ACHN (cell line): Measurements from ENCODE around the gene GPR155.
"Not testable (repeated sequence)": the region's sequence is repeated elsewhere in the genome, so short reads cannot be mapped to it uniquely, and the experiment has no call there.

Experiments
- DNase-seq: peaks from one replicate; pipeline ENCODE4 v3.0.0-alpha.2; 2015
- in situ Hi-C: cut with HindIII; loops from 2 replicates; pipeline ENCODE4 v1.10.0; 2017; ENCODE audit warnings: low sequenced_read_pairs, low pct_ligation_motif_present, low pct_unique_long_range_greater_than_20kb

GPR155 gene

DNA sequence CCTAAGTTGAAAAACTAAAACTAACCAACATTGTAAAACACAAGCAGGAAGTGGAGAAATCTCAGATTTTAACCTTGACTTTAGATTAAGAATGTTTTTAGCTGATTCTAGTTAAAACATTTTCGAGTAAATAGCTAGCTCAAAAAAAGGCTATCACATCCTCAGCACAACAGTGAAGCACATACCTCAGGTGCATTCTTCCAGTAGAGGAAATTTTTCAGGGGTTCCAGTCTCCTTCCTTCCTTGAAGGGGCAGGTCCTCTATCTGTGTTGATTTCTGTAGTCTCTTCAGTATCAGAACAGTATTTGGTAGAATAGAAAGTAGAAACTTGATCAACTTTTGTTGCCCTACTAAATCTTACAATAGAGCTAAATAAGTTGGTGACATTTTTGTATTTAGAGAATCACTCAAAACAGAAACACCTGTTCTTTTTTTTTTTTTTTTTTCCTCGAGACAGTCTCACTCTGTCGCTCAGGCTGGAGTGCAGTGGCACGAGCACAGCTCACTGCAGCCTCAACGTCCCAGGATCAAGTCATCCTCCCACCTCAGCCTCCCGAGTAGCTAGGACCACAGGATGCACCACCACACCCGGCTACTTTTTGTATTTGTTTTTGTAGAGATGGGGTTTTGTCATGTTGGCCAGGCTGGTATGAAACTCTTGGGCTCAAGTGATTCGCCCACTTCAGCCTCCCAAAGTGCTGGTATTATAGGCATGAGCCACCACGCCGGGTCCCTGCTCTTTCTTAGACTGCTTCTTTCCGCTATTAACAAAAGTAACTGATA, 6.9 kb upstream of the GPR155 start:
- DNase-seq = no peak
- in situ Hi-C loops = no loop called here

DNA sequence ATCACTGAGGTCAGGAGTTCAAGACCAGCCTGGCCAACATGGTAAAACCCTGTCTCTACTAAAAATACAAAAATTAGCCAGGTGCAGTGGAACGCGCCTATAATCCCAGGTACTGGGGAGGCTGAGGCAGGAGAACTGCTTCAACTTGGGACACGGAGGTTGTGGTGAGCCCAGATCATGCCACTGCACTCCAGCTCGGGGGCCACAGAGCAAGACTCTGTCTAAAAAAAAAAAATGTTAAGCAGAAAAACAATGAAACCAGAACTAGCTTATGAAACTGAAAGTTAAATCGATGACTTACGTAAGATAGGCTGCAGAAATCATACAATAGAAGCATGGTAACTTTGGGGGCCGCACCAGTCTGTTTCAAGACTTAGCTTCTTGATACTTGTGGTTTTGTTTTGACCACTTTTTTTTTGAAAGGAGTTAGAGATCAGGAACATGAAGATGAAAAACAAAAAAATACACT, 6.2 kb upstream of the GPR155 start:
- in situ Hi-C loops = no loop called here
- no peak for DNase-seq

DNA sequence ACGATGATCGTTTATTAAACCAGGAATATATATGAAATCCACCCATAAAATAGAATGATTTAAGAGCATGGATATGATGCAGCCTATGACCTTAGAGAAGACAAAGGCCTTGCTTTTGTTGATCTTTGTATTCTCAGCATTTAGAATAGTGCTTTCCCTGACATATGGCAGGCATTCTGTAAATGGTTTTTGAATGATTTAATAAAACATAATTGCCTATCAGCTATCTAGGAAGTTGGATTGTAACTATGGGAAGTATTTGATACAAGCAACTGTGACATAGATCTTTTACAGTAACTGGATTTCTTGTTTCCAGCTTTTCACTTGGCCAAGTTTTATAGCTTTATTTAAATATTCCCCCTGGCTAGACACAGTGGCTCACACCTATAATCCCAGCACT, 5.1 kb upstream of the GPR155 start:
- no peak for DNase-seq
- in situ Hi-C loops = no loop called here

DNA sequence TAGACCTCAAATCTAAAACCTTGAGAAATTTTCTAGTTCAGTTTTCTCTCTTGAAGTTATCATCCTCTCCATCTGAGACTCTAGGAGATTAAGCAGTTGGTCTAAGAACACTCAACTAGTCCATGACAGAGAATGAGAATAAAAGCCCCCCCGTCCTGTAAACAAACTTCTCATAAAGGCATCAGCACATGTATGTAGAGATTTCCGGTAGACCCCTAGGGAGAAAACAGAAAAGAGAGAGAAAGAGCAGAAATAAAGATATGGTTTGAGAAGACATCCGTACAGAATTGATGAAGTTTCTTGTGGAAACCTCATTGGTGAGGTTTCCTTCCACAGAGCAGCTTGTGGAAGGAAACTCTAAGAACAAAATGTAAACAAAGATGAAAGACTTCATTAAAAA, 3.2 kb upstream of the GPR155 start:
- in situ Hi-C loops = no loop called here
- DNase-seq = no peak

DNA sequence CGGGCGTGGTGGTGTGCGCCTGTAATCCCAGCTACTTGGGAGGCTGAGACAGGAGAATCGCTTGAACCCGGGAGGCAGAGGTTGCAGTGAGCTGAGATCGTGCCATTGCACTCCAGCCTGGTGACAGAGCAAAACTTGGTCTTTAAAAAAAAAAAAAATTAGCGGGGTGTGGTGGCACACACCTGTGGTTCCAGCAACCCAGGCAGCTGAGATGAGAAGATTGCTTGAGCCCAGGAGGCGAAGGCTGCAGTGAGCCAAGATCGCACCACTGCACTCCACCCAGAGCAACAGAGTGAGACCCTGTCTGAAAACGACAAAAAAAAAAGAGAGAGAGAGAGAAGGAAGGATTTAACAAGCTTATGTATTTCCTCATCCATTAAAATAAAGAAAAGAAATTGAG, 2.7 kb upstream of the GPR155 start:
- in situ Hi-C loops, DNase-seq: not testable (repeated sequence)

DNA sequence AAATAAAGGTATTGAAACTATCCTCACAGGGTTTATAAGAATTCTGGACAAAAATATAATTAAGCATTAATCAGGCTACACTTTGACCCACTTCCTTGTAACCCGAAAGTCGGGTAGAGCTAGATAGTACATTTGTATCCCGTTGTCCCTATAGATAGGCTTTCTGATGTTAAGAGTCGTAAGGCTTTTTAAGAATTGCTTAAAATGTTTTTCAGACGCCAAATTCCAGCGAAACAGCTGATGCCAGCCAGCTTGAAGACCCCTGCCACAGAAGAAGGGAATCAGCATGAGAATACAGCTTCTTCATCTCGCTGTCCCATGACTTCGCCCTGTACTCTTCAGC, 962 bp upstream of the GPR155 start:
- in situ Hi-C loops = no loop called here
- no peak for DNase-seq

DNA sequence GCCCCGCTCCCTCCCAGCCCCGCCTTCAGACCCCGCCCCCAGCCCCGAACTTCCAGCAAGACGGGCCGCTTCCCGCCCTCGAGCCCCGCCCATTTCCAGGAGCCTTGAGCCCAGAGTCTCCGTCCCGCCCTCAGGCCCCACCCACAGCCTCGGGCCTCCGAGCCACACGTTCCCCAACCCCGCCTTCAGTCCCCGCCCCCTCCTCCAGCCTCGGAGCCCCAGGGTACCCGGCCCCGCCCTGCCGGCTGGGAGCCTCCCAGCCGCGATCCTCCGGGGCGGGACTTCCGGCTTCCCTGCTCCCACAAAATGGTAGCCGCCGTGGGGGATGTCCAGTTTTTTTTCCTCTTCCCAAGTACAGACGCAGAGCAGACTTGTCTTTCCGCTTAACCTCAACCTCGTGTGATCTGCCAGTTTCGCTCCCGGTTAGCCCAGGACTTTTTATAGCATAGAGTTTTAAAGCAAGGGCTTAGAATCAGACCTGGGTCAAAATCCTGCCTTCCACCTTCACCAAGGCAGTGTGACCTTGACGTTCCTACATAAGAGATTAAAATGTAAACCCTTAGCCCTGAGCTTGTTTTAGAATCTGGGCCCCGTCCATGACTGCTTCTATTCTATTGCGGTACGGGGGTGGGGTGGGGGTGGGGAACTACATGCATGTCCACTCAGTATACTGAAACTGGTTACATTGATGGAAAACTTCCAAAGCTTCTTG, 435 bp upstream of the GPR155 start:
- in situ Hi-C loops = no loop called here
- peak; percentile 99 for DNase-seq

DNA sequence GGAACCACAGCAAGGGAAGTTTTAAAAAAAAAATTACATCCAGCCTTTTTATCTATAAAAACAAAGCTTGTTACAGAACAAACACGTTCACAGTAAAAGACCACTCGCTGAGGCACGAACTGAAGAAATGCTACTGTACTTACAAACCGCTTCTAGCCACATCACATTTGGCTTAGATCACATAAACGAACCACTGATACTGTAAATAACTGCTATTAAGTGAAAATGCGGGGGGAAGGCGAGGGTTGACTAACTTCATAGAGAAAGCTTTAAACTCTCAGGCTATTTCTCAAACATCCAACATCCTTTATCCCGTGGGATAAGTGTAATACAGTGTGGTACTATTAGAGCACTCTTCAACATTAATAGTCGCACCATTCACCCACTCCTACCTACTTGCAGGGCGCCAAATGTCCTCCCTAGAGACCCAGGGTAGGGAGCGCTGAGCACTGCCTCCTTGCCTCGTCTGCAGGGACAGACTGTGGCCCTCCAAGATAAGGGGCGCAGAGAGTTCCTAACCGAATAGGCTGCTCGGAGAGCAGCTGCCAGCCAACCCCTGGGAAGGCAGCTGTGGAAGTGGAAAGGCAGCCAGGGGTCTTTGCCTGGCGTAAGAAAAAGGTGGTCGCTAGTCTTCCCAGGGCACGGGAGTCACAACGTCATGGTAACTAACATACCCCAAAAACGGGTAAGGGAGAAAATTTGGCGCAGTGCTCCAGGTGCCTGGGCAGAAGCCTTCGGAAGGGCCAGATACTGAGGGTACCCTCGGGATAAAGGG, 854 bp downstream of the GPR155 start:
- DNase-seq = peak; percentile 35
- in situ Hi-C loops = no loop called here

DNA sequence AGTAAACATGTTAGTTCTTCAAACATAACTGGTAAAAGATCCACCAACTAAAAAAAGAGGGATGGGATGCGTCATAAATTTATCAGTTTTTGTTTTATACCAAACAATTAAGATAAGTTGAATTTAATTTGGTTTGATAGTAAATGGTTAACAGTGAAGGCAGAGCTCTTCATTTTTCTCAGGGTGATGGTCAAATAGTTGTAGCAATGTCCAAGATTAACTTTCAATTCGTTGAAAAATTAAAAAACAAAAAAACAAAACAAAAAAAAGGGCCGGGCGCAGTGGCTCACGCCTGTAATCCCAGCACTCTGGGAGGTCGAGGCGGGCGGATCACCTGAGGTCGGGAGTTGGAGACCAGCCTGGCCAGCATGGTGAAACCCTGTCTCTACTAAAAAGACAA, 1.8 kb downstream of the GPR155 start:
- in situ Hi-C loops, DNase-seq: not testable (repeated sequence)

DNA sequence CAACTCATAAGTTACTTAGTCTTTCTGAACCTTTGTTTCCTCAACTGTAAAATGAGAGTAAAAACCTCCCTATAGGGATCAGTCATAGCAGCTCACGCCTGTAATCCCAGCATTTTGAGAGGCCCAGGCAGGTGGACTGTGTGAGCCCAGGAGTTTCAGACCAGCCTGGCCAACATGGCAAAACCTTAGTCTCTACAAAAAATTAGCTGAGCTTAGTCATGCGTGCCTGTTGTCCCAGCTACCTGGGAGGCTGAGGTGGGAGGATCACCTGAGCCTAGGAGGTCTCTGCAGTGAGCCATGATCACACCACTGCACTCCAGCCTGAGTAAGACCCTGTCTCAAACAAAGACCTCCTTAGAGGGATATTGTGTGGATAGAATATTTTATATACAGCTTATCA, 2.3 kb downstream of the GPR155 start:
- in situ Hi-C loops = no loop called here
- DNase-seq = no peak

DNA sequence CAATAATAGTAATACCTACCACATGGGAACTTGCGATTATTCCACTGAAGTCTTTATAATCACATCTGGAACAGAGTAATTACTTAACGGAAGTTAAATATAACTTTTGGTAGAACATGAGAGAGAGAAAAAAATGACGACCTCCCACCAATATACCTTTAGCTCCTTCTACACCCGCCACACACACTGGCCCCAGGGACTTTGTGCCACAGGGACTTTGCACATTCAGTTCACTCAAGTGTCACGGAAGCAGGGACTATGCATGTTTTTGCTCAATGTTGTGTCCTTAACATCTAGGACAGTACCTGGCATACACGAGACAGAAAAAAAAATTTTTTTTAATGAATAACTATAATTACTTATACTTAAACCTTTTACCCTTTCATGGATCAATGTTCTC, 4.0 kb downstream of the GPR155 start:
- no peak for DNase-seq
- in situ Hi-C loops = no loop called here

DNA sequence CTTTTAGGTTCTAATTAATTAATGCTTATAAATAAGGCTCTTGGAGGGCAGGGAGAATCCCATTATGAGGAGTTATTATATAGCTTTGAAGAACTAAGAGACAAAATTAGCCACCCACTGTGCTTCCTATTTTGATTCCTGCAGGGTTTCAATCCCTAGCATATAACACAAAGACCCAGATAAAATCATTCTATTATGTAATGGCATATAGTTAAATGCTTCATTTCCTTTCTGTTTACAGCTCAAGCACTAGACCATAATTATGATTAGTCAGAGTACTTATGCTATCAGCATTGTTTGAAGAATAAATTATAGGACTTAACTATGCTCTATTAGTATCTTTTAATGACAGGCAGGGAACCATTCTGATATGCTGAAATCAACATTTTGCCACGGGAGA, 9.1 kb downstream of the GPR155 start:
- in situ Hi-C loops = no loop called here

DNA sequence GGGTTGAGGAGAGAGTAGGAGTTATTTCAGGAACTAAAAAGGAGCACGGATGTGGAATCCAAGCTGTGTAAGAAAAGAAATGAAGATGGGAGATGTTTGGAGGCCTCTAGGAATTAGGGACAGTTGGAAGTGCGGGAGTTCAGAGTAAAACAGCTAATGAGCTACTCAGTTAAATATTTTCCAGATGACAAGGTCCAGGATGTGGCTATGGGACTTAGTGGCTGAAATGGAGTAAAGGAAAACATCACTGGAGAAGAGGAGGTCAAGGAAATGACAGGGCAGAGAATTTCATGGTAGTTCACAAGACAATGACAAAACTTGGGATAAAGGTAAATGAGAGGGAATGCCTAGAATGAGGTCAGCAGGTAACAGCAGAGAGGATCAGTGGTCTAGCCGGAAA, 13.0 kb downstream of the GPR155 start:
- in situ Hi-C loops = no loop called here
- no peak for DNase-seq

More for the DNA sequence above, 9.1 kb downstream of the GPR155 start:
- no peak for DNase-seq

DNA sequence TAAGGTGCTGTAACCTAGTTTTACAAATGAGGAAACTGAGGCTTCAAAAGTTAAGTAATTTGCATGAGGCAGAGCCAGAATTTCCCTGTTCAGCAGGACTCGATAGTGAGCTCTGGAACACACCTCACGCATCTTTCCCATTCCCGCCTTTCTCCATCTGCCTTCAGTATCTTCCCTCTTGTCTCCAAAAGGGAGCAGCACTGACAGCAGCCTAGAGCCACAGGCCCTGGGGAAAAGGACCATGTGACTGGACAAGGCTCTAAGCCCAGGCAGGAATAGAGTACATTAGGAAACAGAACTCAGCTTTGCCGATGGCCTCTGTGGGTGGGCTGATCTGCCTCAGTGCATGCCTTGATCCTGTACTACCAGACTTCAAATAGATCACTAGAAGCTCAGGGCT, 21.5 kb downstream of the GPR155 start:
- in situ Hi-C loops = no loop called here

DNA sequence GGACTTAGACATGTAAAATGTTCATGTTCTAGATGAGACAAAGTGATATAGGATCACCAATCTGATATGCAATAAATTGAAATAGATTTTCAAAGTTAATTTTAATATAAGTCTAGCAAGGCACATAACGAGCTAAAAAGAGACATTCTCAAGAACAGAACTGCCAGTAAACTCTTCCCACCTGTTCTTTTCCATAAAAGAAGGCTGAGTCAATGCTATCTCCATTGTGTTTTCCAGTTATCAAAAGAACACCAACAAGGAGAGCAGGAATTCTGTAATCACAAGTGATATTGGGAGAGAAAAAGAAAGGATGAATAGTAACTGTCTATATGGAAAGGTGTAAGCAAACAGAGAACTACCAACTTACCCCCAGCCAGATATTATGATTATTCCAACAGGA, 25.6 kb downstream of the GPR155 start:
- in situ Hi-C loops = no loop called here
- DNase-seq = no peak

More for the DNA sequence above, 21.5 kb downstream of the GPR155 start:
- peak; percentile 28 for DNase-seq

DNA sequence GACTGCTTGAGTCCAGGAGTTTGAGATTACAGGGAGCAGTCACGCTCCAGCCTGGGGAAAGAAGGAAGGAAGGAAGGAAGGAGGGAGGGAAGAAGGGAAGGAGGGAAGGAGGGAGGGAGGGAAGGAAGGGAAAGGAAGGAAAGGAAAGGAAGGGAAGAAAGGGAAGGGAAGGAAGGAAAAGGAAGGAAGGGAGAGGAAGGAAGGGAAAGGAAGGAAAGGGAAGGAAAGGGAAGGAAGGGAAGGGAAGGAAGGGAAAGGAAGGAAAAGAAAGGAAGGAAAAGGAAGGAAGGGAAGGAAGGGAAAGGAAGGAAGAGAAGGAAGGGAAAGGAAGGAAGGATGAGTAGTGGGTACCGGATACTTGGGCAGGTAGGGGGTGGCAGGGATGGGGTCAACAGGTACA, 32.3 kb downstream of the GPR155 start:
- in situ Hi-C loops = no loop called here
- no peak for DNase-seq

DNA sequence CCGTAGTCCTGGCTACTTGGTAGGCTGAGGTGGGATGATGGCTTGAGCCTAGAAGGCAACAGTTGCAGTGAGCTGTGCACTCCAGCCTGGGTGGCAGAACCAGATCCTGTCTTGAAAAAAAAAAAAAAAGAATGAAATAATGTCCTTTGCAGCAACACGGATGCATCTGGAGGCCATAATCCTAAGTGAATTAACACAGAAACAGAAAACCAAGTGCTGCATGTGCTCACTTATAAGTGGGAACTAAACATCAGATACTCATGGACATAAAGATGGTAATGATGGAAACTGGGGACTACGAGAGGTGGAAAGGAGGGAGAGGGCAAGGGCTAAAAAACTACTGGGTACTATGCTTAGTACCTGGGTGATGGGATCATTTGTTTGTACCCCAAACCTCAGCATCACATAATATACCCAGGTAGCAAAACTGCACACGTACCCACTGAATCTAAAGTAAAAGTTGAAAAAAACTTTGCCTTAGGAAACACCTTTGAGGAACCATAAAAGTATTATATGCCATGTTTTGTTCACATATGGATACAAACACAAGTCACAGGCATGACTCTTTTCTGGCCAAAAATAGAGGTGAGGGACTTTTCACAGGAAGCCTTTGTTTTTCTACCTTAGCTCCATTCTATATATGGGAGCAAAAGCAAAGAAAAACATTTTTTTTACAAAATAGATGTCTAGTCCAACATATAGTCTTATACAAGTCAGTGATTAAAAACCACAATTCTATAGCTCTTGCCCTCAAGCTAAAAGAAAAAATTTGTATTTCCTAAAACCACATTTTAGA, 36.6 kb downstream of the GPR155 start:
- no peak for DNase-seq
- in situ Hi-C loops = no loop called here

DNA sequence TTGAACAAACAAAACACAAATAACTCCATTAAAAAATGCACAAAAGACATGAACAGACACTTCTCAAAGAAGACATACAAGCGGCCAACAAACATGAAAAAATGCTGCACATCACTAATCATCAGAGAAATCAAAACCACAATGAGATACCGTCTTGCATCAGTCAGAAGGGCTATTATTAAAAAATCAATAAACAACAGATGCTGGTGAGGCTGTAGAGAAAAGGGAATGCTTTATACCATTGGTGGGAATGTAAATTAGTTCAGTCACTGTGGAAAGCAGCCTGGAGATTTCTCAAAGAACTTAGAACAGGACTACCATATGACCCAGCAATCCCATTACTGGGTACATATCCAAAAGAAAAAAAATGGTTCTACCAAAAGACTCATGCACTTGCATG, 37.8 kb downstream of the GPR155 start:
- in situ Hi-C loops = no loop called here
- no peak for DNase-seq

DNA sequence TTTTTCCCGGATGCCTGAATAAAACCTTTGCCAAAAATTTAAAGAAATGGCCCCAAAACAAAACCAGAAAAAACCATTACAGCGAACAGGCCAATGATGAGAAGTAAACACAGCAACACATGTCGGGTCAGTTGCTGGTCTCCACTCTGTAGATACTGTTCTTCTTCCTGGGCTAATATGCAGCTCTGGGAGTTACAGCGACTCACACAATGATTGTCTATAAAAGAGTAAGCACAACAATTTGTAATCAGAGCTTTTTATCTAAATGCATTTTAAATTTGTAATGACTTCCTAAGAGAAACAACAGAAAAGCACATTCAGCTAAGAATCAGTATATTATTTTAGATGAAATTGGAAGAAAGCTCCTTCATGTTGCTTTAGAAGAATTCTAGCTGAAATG, 40.3 kb downstream of the GPR155 start:
- in situ Hi-C loops = no loop called here
- no peak for DNase-seq
